IMR-90 (cell line): ENCODE data around the gene CCR5AS.

Experiments used
- ATAC-seq: fragments of 200-7000 bp; cut with Tn5 transposase; 2 replicates; pipeline ENCODE4 v1.9.1; 2020; ENCODE audit warnings: low read depth, mild to moderate bottlenecking, moderate library complexity
- BruUV-seq: library from RNA; stranded (reverse); fragments of 400-500 nt; replicated peaks from 2 replicates; lab custom pipeline; 2021; lab: Mats Ljungman, UMichigan
- CTCF ChIA-PET: fragments of 300-600 bp; formaldehyde crosslinking; extraction: SDS; loops from one replicate; lab custom pipeline; 2021; ENCODE audit warnings: antibody characterized with exemption; lab: Yijun Ruan, JAX
- POLR2A ChIA-PET: fragments of 300-600 bp; sonication (Branson Sonifier 250); formaldehyde crosslinking; loops from one replicate; lab custom pipeline; 2022; ENCODE audit warnings: antibody characterized with exemption; ENCODE audit not compliant: unreplicated experiment; lab: Charles Lee
- DNase-seq: peaks from one replicate; pipeline ENCODE4 v3.0.0; 2013
- H2AFZ ChIP-seq: replicated peaks from 2 replicates; pipeline ENCODE3; 2013; ENCODE audit warnings: low read length, mild to moderate bottlenecking; ENCODE audit not compliant: poor library complexity
- H2AK5ac ChIP-seq: 2 replicates; pipeline ENCODE4 v1.6.1; 2013; ENCODE audit warnings: low read depth, low read length, inconsistent platforms
- H2AK9ac ChIP-seq: replicated peaks from 2 replicates; pipeline ENCODE3; 2013; ENCODE audit warnings: mild to moderate bottlenecking, low read depth, low read length, moderate library complexity; ENCODE audit not compliant: poor library complexity
- H2BK120ac ChIP-seq: 2 replicates; pipeline ENCODE4 v1.6.1; 2013; ENCODE audit warnings: low read depth, low read length, inconsistent platforms
- H2BK15ac ChIP-seq: 3 replicates; pipeline ENCODE4 v1.6.1; 2013; ENCODE audit warnings: low read depth, low read length, inconsistent platforms
- H2BK20ac ChIP-seq: 2 replicates; pipeline ENCODE4 v1.6.1; 2013; ENCODE audit warnings: low read depth, mild to moderate bottlenecking, inconsistent platforms, low read length, moderate library complexity
- H2BK5ac ChIP-seq: 2 replicates; pipeline ENCODE4 v1.6.1; 2013; ENCODE audit warnings: mild to moderate bottlenecking, low read depth, low read length, inconsistent platforms; ENCODE audit not compliant: poor library complexity, severe bottlenecking
- H3K14ac ChIP-seq: replicated peaks from 2 replicates; pipeline ENCODE4 v1.6.1; 2013; ENCODE audit warnings: low read depth, low read length, inconsistent platforms
- H3K18ac ChIP-seq: 2 replicates; pipeline ENCODE4 v1.6.1; 2013; ENCODE audit warnings: low read depth, low read length, control low read depth
- H3K23ac ChIP-seq: 2 replicates; pipeline ENCODE4 v1.6.1; 2013; ENCODE audit warnings: low read depth, low read length, inconsistent platforms
- H3K27ac ChIP-seq: 2 replicates; pipeline ENCODE4 v1.5.1; 2013; ENCODE audit warnings: mild to moderate bottlenecking, control low read depth, low read length; ENCODE audit not compliant: insufficient read depth
- H3K27me3 ChIP-seq: 2 replicates; pipeline ENCODE4 v1.6.1; 2013; ENCODE audit warnings: low read length; ENCODE audit not compliant: control insufficient read depth, insufficient read depth
- H3K36me3 ChIP-seq: 2 replicates; pipeline ENCODE4 v1.6.1; 2013; ENCODE audit warnings: low read length, mixed read lengths; ENCODE audit not compliant: control insufficient read depth, insufficient read depth
- H3K4ac ChIP-seq: 2 replicates; pipeline ENCODE4 v1.6.1; 2013; ENCODE audit warnings: low read depth, low read length, inconsistent platforms
- H3K4me1 ChIP-seq: 2 replicates; pipeline ENCODE4 v1.6.1; 2013; ENCODE audit warnings: low read length, mixed read lengths; ENCODE audit not compliant: control insufficient read depth, insufficient read depth
- H3K4me2 ChIP-seq: 2 replicates; pipeline ENCODE4 v1.6.1; 2013; ENCODE audit warnings: low read depth, mild to moderate bottlenecking, control low read depth, low read length, moderate library complexity
- H3K4me3 ChIP-seq: 2 replicates; pipeline ENCODE4 v1.5.1; 2013; ENCODE audit warnings: low read depth, mild to moderate bottlenecking, control low read depth, low read length, moderate library complexity; ENCODE audit not compliant: insufficient read depth
- H3K56ac ChIP-seq: 2 replicates; pipeline ENCODE4 v1.6.1; 2013; ENCODE audit warnings: low read length, inconsistent platforms; ENCODE audit not compliant: insufficient read depth; ENCODE audit errors: extremely low read depth
- H3K79me1 ChIP-seq, 2 experiments: 2 replicates each; pipeline ENCODE4 v1.6.1; 2013; ENCODE audit warnings: low read length in 2 of 2, inconsistent platforms in 1 of 2, low read depth in 1 of 2
- H3K9ac ChIP-seq: 2 replicates; pipeline ENCODE4 v1.6.1; 2013; ENCODE audit warnings: low read depth, low read length, control low read depth
- H3K9me1 ChIP-seq: 2 replicates; pipeline ENCODE4 v1.6.1; 2013; ENCODE audit warnings: low read length, inconsistent platforms; ENCODE audit not compliant: insufficient read depth
- H3K9me3 ChIP-seq: 2 replicates; pipeline ENCODE4 v1.6.1; 2013; ENCODE audit warnings: low read length; ENCODE audit not compliant: control insufficient read depth, insufficient read depth
- H4K20me1 ChIP-seq: 2 replicates; pipeline ENCODE4 v1.6.1; 2013; ENCODE audit warnings: low read length, inconsistent platforms; ENCODE audit not compliant: insufficient read depth
- H4K5ac ChIP-seq: 2 replicates; pipeline ENCODE4 v1.6.1; 2013; ENCODE audit warnings: mild to moderate bottlenecking, low read depth, low read length, control low read depth
- H4K8ac ChIP-seq, 2 experiments: 2 replicates each; pipeline ENCODE4 v1.6.1; 2013; ENCODE audit warnings: low read depth in 2 of 2, low read length in 2 of 2, control low read depth in 1 of 2, inconsistent platforms in 1 of 2
- H4K91ac ChIP-seq: 2 replicates; pipeline ENCODE4 v1.6.1; 2013; ENCODE audit warnings: low read depth, low read length, inconsistent platforms; ENCODE audit not compliant: insufficient read depth
- CHD1 ChIP-seq: IDR thresholded peaks from 2 replicates; pipeline ENCODE4 v1.6.1; 2012; ENCODE audit warnings: low read depth, low read length, improper control_type of control experiment
- MAFK ChIP-seq: IDR thresholded peaks from 2 replicates; pipeline ENCODE4 v1.6.1; 2012; ENCODE audit warnings: low read depth, low read length, improper control_type of control experiment
- SMC3 ChIP-seq: fragments of 150-350 bp; IDR thresholded peaks from 2 replicates; pipeline ENCODE4 v1.6.1; 2016; ENCODE audit warnings: low read depth, mild to moderate bottlenecking, antibody characterized with exemption, low read length, moderate library complexity
- WGBS, 2 experiments: methylation state at CpG; one replicate each; pipeline versions ENCODE4 v1.1.5 to v1.1.7; 2013; ENCODE audit warnings: missing lambda C conversion rate in 2 of 2; ENCODE audit not compliant: insufficient read length in 1 of 2; ENCODE audit errors: extremely low coverage in 2 of 2; 5-methylcytosine and 5-hydroxymethylcytosine counted together
- dilution Hi-C: fragments of 300-500 bp; cut with HindIII; formaldehyde crosslinking; loops from one replicate; pipeline ENCODE4 v1.14.3; 2018; ENCODE audit warnings: low sequenced_read_pairs; ENCODE audit not compliant: unreplicated experiment
- in situ Hi-C: fragments of 300-500 bp; cut with MboI; formaldehyde crosslinking; loops from 3 replicates; pipeline ENCODE4 v1.14.3; 2019; ENCODE audit warnings: low sequenced_read_pairs, inconsistent platforms, mixed read lengths
- intact Hi-C: fragments of 100-400 bp; cut with micrococcal nuclease; formaldehyde crosslinking; loops from 2 replicates; pipeline ENCODE4 v1.10.0; 2022

Gene CCR5AS

DNA sequence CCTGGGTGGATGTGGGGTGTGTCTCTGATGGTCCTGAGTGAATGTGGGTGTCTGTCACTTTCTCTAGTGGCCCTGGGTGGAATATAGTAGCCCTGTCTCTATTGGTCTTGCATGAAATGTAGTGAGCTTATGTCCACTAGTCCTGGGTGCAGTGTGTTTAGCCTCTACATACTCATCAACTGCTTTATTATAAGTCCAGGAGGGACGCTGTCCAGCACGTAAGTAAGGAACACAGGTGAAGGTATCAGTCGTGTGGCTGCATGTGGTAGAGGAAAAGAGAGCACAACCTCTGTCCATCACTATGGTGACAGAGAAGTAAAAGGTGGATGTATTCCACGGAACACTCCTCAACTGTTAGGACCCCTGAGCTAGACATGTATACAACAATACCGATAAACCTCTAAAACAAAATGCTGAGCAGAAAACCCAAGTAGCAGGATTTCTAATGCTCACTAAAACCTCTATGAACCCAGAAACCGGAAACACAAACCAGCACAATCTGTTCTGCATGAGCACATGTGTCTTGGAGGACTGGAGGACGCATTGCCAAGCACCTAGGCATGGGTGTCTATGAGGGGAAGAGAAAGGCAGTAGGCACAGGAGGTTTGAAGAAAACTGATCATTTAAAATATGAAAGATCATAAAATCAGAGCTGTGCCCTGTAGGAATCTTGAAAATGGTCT, 46.8 kb upstream of the CCR5AS start:
- Histone ChIP-seq H4K5ac (no peak overlapping the region), H3K14ac (no peak overlapping the region), H3K36me3 (no peaks in the 10 kb centered on the region), H3K27ac (no peak overlapping the region), H3K4me1 (no peaks in the 10 kb centered on the region), H3K56ac (no peak overlapping the region), H2AK5ac (no peak overlapping the region), H2AFZ (no peak overlapping the region), H2BK5ac (no peak overlapping the region), H4K91ac (no peak overlapping the region), H3K4me2 (no peak overlapping the region), H4K20me1 (no peaks in the 10 kb centered on the region), H2AK9ac (no peak overlapping the region), H3K79me1 (no peaks in the 10 kb centered on the region), H2BK120ac (no peak overlapping the region), H3K9ac (no peak overlapping the region), H3K23ac (no peak overlapping the region), H2BK20ac (no peak overlapping the region), H4K8ac (no peak overlapping the region), H3K18ac (no peak overlapping the region), H3K4ac (no peak overlapping the region), H3K9me1 (no peaks in the 10 kb centered on the region), H3K9me3 (no peaks in the 10 kb centered on the region), H2BK15ac (no peak overlapping the region), H3K4me3 (no peak overlapping the region), H3K27me3 (peaks cover 52% of the 10 kb centered on the region)
- dilution Hi-C loops, result no loop called here
- intact Hi-C loops, result no loop called here
- ChIA-PET POLR2A (no interaction called here), CTCF (no interaction called here)
- no TSS peak for BruUV-seq
- TF ChIP-seq MAFK (no peak), CHD1 (no peak), SMC3 (no peak)
- 100% methylated on average over 1 of the region's 7 CpGs; no CpG with 5 or more reads in 1 of the 2 experiments for WGBS, 2 experiments
- no peak for ATAC-seq
- in situ Hi-C loops, result no loop called here
- DNase-seq, result no peak
